Neural cell (in vitro differentiated cells): Measurements from ENCODE around the gene BCO1. TPM values are rescaled to one million over a fixed set of nuclear protein-coding genes. Genes with fewer than 3 reads are reported as not detected.

Experiments
- H2AFZ ChIP-seq: fragments of 200-600, 300-800 bp; sonication (generic), shearing (Covaris generic); 2 replicates; pipeline ENCODE4 v1.6.0; 2014; ENCODE audit warnings: low read depth, mild to moderate bottlenecking, antibody characterized with exemption, low read length, moderate library complexity
- H3F3A ChIP-seq: fragments of 200-600 bp; shearing (Covaris generic); 2 replicates; pipeline ENCODE4 v1.6.1; 2016; ENCODE audit warnings: mild to moderate bottlenecking, moderate library complexity, mixed read lengths, antibody characterized with exemption, low read length; ENCODE audit not compliant: insufficient read depth, poor library complexity, severe bottlenecking
- H3K27ac ChIP-seq: fragments of 200-600, 300-800 bp; sonication (generic), shearing (Covaris generic); 2 replicates; pipeline ENCODE4 v1.5.1; 2014; ENCODE audit warnings: mild to moderate bottlenecking, low read length, moderate library complexity
- H3K27me3 ChIP-seq: fragments of 300-800, 200-600 bp; sonication (generic), shearing (Covaris generic); 2 replicates; pipeline ENCODE4 v1.6.0; 2014; ENCODE audit warnings: mild to moderate bottlenecking, low read depth, low read length, moderate library complexity; ENCODE audit not compliant: insufficient read depth
- H3K36me3 ChIP-seq: fragments of 300-800, 200-600 bp; sonication (generic), shearing (Covaris generic); 2 replicates; pipeline ENCODE4 v1.5.1; 2014; ENCODE audit warnings: mild to moderate bottlenecking, antibody characterized with exemption, low read length, moderate library complexity; ENCODE audit not compliant: insufficient read depth
- H3K4me2 ChIP-seq: fragments of 300-800, 200-600 bp; sonication (generic), shearing (Covaris generic); 2 replicates; pipeline ENCODE4 v1.6.0; 2014; ENCODE audit warnings: mild to moderate bottlenecking, low read length
- H3K4me3 ChIP-seq: fragments of 300-800, 200-600 bp; sonication (generic), shearing (Covaris generic); 2 replicates; pipeline ENCODE4 v1.5.1; 2014; ENCODE audit warnings: mild to moderate bottlenecking, low read length, moderate library complexity
- H3K79me2 ChIP-seq: fragments of 200-600 bp; shearing (Covaris generic); replicated peaks from 2 replicates; pipeline ENCODE4 v1.6.0; 2014; ENCODE audit warnings: mild to moderate bottlenecking, low read length, moderate library complexity; ENCODE audit not compliant: insufficient read depth
- H3K9ac ChIP-seq: fragments of 300-800, 200-600 bp; sonication (generic), shearing (Covaris generic); 2 replicates; pipeline ENCODE4 v1.6.1; 2016; ENCODE audit warnings: mild to moderate bottlenecking, low read length, mixed read lengths
- H3K9me2 ChIP-seq: fragments of 200-600 bp; shearing (Covaris generic); 2 replicates; pipeline ENCODE4 v1.6.1; 2016; ENCODE audit warnings: mild to moderate bottlenecking, low read length, mixed read lengths; ENCODE audit not compliant: insufficient read depth
- H3K9me3 ChIP-seq: fragments of 200-600, 300-800 bp; sonication (generic), shearing (Covaris generic); 2 replicates; pipeline ENCODE4 v1.6.1; 2016; ENCODE audit warnings: mild to moderate bottlenecking, mixed run types, low read length, moderate library complexity, mixed read lengths
- H4K20me1 ChIP-seq: fragments of 200-600 bp; shearing (Covaris generic); 2 replicates; pipeline ENCODE4 v1.6.1; 2016; ENCODE audit warnings: mild to moderate bottlenecking, mixed run types; ENCODE audit not compliant: insufficient read depth
- EZH2 ChIP-seq: fragments of 200-600, 300-800 bp; shearing (Covaris generic), sonication (generic); IDR thresholded peaks from 2 replicates; pipeline ENCODE4 v1.6.1; 2014; ENCODE audit warnings: antibody characterized with exemption, low read length, borderline replicate concordance, mild to moderate bottlenecking; ENCODE audit not compliant: insufficient read depth, poor library complexity, severe bottlenecking
- MXI1 ChIP-seq: fragments of 450-650 bp; conservative IDR thresholded peaks from 2 replicates; pipeline ENCODE4 v1.6.1; 2014; ENCODE audit warnings: antibody characterized with exemption, mild to moderate bottlenecking; ENCODE audit not compliant: poor library complexity, severe bottlenecking
- POLR2AphosphoS5 ChIP-seq: IDR thresholded peaks from 2 replicates; pipeline ENCODE4 v1.6.1; 2012
- RAD21 ChIP-seq: fragments of 450-650 bp; conservative IDR thresholded peaks from 2 replicates; pipeline ENCODE4 v1.6.1; 2014; ENCODE audit warnings: antibody characterized with exemption, mild to moderate bottlenecking, moderate library complexity
- SMC3 ChIP-seq: fragments of 450-650 bp; conservative IDR thresholded peaks from 2 replicates; pipeline ENCODE4 v1.6.1; 2014; ENCODE audit warnings: antibody characterized with exemption, mild to moderate bottlenecking, moderate library complexity; ENCODE audit not compliant: poor library complexity
- TAF1 ChIP-seq: IDR thresholded peaks from 2 replicates; pipeline ENCODE4 v1.6.1; 2012; ENCODE audit warnings: low read depth
- polyA plus RNA-seq: library from polyadenylated mRNA; depleted of rRNA; stranded (reverse); fragments of >200 nt; gene quantifications from 2 replicates; pipeline ENCODE4 v1.2.3, GENCODE V29; 2014
- TF ChIP-seq, protein P1 (sequence below): fragments of 450-650 bp; IDR thresholded peaks from 2 replicates; pipeline ENCODE4 v1.5.1; 2014; ENCODE audit warnings: antibody characterized with exemption, mild to moderate bottlenecking, moderate library complexity; ENCODE audit not compliant: poor library complexity, severe bottlenecking
- TF ChIP-seq, protein P2 (sequence below): IDR thresholded peaks from 2 replicates; pipeline ENCODE4 v1.6.1; 2012; ENCODE audit warnings: borderline replicate concordance

Gene BCO1
- polyA plus RNA-seq, 1 donor from 2014 or later: not detected

- Histone ChIP-seq H3K9me2 (no peaks in the 10 kb centered on the region), H3K4me2 (no peak overlapping the region), H3K79me2 (no peaks in the 10 kb centered on the region), H4K20me1 (no peaks in the 10 kb centered on the region), H2AFZ (no peak overlapping the region), H3K27me3 (no peaks in the 10 kb centered on the region), H3K27ac (no peak overlapping the region), H3K36me3 (no peaks in the 10 kb centered on the region), H3K9ac (no peak overlapping the region), H3K4me3 (no peak overlapping the region), H3K9me3 (no peaks in the 10 kb centered on the region), H3F3A (no peaks in the 10 kb centered on the region)
- TF ChIP-seq TAF1 (no peak), SMC3 (no peak)
- TF ChIP-seq, protein P1, sequence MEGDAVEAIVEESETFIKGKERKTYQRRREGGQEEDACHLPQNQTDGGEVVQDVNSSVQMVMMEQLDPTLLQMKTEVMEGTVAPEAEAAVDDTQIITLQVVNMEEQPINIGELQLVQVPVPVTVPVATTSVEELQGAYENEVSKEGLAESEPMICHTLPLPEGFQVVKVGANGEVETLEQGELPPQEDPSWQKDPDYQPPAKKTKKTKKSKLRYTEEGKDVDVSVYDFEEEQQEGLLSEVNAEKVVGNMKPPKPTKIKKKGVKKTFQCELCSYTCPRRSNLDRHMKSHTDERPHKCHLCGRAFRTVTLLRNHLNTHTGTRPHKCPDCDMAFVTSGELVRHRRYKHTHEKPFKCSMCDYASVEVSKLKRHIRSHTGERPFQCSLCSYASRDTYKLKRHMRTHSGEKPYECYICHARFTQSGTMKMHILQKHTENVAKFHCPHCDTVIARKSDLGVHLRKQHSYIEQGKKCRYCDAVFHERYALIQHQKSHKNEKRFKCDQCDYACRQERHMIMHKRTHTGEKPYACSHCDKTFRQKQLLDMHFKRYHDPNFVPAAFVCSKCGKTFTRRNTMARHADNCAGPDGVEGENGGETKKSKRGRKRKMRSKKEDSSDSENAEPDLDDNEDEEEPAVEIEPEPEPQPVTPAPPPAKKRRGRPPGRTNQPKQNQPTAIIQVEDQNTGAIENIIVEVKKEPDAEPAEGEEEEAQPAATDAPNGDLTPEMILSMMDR: no peak
These were observed 13.4 kb downstream of the BCO1 start for GRCh38 chr16:81251871-81252270.

DNA sequence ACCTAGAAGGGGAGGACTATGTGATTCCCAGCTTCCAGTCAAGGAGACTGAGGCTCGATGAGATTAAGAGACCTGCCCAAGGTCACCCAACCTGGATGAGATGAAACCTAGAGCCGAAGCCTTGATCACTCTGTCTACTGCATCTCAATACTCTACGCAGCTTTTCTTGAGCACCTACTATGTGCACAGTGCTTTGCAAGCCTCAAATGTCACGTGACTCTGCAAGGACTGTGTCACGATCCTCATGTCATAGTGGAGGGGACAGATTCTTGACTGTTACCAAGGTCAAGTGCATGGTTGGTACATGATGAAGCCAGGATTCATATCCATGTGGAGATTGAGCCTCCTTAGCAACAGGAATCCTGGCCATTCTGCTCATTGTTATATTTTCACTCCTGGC, 14.7 kb downstream of the BCO1 start:
- Histone ChIP-seq H3K4me3 (no peak overlapping the region), H2AFZ (no peak overlapping the region), H3K9me2 (no peaks in the 10 kb centered on the region), H3K9ac (no peak overlapping the region), H3F3A (no peaks in the 10 kb centered on the region), H3K4me2 (no peak overlapping the region), H3K27ac (no peak overlapping the region), H3K36me3 (no peaks in the 10 kb centered on the region), H3K9me3 (no peaks in the 10 kb centered on the region), H3K27me3 (no peaks in the 10 kb centered on the region), H4K20me1 (no peaks in the 10 kb centered on the region), H3K79me2 (no peaks in the 10 kb centered on the region)
- TF ChIP-seq, protein P2, sequence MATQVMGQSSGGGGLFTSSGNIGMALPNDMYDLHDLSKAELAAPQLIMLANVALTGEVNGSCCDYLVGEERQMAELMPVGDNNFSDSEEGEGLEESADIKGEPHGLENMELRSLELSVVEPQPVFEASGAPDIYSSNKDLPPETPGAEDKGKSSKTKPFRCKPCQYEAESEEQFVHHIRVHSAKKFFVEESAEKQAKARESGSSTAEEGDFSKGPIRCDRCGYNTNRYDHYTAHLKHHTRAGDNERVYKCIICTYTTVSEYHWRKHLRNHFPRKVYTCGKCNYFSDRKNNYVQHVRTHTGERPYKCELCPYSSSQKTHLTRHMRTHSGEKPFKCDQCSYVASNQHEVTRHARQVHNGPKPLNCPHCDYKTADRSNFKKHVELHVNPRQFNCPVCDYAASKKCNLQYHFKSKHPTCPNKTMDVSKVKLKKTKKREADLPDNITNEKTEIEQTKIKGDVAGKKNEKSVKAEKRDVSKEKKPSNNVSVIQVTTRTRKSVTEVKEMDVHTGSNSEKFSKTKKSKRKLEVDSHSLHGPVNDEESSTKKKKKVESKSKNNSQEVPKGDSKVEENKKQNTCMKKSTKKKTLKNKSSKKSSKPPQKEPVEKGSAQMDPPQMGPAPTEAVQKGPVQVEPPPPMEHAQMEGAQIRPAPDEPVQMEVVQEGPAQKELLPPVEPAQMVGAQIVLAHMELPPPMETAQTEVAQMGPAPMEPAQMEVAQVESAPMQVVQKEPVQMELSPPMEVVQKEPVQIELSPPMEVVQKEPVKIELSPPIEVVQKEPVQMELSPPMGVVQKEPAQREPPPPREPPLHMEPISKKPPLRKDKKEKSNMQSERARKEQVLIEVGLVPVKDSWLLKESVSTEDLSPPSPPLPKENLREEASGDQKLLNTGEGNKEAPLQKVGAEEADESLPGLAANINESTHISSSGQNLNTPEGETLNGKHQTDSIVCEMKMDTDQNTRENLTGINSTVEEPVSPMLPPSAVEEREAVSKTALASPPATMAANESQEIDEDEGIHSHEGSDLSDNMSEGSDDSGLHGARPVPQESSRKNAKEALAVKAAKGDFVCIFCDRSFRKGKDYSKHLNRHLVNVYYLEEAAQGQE: no peak
- TF ChIP-seq SMC3 (no peak), MXI1 (no peak), RAD21 (no peak), EZH2 (no peak), POLR2AphosphoS5 (no peak), TAF1 (no peak)
- TF ChIP-seq, protein P1: no peak
